MV-4-11 (cell line): Measurements from ENCODE around the gene TOPAZ1.

ENCODE experiments used
- DNase-seq: peaks from one replicate; lab custom pipeline; 2025; lab: John Stamatoyannopoulos, UW

Gene TOPAZ1

DNA sequence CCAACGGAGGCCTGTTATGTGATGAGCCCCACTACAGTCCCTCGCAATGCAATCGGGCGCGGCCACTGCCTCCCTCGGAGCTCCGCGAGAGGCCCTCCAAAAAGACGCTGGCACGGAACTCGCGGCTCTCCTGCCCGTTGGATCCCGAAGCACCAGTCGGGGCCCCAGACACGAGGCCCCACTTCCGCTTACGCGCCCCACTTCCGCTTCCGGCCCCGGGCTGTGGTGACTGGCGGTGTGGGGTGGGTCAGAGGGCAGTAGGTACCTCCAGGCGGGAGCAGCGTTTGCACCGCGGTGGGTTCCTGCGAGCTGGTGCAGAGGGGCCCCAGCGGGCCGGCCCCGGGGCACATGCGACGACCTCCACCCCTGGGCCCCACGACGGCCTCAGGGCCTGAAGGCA is at the start of gene TOPAZ1:
Gene TOPAZ1 (plus strand): TSS at position 181 of the 400 bp plus-strand sequence. CDS start 168 bp downstream, at position 349.
- no peak for DNase-seq

DNA sequence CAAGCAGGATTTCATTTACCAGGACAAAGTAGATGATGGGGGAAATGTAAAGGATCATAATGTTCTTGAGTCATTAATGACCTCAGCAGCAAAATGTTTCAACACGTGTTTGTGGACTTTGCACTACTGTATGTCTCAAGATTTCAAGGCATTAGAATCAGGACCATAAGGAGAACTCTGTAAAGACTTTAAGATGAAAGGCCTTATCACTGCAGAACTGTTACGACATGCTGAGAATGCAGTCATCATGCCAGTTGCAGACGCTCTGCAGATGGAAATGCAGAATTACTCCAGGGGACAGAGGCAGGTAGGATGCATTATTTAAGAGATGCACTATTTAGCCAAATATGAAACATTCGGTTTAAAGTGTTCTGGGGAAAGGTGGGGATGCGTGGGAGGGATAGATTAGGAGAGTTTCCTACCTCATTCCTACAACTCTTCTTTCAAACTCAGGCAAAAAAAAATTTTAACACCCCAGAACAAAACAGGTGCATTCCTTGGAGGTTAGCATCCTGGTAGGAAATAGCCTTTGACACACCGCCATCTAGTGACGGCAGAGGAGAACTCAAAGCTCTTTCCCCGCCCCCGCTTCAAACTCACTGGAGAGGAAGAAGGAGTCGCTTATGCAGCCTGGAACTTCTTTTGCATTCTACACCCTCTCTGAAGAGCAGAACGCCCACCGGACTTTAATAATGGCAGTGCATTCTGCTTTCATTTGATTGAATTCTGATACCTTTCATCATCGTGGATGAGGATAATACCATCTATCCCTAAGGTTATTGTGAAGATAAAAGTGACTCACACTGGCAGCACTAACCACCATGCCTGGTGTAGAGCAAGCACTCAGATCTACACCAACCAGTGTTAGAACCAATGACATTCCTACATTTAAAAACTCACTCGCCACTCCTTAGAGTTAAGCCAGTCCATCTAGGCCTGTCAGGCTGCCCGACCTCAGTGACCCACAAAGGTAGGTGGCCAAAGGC is 43.1 kb upstream of the TOPAZ1 start:
- peak; percentile 57 for DNase-seq

DNA sequence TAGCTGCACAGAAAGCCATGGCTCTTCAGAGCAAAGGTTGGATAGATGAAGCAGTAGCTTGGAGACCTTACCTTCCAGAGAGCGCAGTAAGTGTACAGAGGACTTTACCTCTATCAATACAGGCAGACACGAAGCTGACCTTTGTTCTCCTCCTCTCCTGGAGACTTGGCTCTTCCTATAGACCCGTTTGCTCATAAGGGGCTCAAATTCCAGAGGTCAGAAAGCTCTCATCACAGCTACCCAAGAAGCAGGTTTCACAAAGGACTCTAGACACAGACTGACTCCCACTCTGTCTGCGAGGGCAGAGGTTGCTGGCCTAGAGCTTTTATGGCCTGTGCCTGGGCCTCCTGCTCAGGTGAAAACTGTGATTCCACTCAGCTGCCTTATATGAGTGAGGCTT is 35.4 kb upstream of the TOPAZ1 start:
- DNase-seq = no peak

DNA sequence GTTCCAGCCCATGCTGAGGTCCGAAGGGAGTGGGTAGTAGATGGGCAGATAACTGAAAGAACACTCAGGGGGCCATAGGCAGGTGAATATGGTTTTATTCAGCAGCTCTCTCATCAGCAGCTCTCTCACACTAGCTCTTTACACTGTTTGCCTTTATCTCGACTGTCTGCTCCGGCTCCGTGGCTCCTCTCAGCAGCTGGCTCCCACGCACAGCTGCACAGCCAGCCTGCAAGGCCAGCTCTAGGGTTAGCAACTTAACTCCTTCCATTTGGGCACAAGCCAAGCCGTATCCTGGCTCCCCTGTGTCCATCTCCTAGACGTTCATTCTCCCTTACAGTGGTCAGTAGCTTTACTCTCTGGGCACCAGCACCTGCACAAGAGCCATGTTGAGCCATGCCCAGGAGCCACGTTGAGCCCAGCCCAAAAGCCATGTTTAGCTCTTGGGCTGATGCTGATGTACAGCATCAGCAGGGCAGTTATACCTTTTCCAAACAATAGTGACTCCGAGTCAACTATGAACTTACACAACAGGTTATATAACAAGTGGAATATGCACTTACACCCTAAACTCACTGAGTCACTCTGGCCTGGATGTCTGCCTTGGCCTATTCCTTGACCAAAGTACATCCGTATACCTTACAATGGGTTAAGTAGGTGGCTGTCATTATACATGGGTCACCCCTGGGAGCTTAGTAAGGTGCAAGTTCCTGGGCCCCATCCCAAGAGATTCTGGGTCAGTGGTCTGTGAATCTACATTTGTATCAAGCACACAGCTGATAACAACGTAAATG is 34.6 kb upstream of the TOPAZ1 start:
- DNase-seq = no peak

DNA sequence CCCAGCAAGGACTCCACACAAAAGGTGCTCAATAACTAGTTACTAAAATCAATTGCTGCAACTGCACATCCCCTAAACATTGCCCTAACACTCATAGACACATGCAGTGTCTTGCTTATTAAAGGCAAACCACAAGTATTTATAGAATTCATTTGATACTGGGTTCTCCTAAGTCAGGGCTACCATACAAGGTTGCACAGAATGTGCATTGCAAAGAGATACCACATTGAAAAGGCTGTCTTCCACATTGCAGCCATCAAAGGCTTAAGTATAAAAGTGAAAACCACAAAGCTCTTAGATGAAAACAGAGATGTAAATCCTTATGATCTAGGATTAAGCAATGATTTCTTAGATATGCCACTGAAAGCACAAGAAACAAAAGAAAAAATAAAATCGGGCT is 33.6 kb upstream of the TOPAZ1 start:
- DNase-seq = peak; percentile 76

DNA sequence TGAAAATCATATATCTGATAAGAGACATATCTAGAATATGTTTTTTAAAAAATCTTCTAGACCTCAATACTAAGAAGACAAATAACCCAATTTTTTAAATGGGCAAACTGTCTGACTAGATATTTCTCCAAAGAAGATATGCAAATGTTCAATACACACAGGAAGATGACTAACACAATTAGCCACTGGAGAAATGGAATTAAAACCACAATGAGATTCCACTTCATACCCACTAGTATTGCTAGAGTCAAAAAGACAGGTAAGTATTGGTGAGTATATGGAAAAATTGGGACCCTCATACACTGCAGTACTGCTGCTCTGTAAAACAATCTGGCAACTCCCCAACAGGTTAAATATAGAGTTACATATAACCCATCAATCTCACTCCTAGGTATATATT is 33.1 kb upstream of the TOPAZ1 start:
- no peak for DNase-seq

DNA sequence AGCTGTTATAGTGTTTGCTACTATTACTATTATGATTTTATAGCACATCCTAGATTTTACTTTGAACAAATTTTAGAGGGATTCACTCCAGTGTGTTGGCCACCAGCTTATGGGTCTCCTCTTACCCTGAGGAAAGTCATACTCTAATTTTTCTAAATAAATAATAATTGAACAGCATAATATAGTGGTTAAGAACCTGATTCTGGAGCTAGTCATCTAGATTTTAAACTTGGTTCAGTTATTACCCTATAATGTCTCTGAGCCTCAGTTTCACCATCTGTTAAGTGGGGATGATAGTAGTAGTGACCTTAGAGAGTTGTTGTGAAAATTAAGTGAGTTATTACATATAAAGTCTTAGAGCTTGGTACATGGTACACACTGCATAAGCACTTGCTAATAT is 30.7 kb upstream of the TOPAZ1 start:
- no peak for DNase-seq

DNA sequence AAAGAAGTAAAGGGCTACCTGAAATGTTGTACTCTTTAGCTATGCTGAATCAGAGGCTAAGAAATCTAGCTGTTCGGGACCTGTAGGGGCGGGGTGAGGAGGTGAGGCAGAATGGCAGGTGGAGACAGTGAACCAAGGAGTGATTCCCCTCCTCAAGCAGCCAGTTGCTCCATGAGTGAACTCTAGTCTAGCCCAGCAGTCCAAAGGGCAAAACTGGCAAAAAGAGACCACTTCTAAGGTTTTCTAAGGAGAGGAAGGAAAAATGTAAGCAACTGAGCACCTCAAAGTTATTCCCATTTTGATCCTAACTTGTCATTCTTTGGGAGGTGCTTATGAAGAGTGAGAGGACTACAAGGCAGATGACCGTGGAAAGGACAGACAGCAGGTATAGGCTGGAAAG is 19.3 kb upstream of the TOPAZ1 start:
- DNase-seq = no peak

DNA sequence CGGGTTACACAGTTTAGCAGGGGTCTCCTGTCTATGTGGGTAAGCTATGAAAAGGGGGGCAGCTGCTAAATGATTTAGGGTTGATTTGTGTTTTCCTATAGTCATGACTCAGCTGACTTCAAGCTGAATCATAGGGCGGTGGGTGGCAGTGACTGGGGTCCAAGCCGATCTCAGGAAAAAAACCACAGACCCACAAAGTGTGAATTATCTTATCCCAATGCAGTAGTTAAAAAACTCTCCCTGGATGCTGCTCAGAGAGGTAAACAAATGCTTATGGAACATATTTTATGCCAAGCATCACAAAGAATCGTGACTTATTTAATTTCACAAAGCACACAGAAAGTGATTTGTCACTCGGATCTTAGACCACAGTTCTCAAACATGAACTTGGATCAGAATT is 18.4 kb upstream of the TOPAZ1 start:
- no peak for DNase-seq

DNA sequence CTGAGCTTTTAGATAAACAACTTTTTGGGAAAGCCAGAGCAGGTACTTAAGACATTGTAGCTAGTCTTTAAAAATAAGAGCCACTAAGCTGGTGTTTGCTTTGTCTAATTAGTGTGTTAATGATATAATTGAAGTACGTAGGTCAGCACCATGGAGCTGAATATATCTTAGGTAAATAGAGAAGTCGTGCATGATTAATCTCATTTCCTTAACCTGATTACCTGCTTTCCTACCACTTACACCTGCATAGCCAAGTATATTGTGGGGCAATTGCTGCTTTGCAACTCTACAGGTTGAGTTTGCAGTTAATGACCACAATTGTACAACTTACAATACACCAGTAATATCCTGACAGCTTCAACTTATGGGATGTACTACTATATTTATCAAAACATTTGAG is 17.6 kb upstream of the TOPAZ1 start:
- DNase-seq = no peak

DNA sequence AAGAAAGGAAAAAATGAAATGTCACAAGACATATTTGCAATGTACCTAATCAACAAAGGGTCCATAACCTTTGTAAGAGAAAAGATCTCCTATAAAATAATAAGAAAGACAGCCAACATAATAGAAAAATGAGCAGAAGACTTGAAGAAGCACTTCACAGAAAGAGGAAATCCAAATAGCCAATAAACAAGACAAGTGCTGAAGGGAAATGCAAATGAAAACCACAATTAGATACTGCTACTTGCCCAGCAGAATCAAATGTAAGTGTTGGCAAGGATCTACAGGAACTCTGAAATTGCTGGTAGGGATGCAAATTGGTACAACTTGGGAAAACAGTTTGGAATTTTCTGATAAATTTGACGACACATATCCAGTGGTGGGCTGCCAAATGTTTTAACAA is 15.1 kb upstream of the TOPAZ1 start:
- DNase-seq = peak; percentile 2

DNA sequence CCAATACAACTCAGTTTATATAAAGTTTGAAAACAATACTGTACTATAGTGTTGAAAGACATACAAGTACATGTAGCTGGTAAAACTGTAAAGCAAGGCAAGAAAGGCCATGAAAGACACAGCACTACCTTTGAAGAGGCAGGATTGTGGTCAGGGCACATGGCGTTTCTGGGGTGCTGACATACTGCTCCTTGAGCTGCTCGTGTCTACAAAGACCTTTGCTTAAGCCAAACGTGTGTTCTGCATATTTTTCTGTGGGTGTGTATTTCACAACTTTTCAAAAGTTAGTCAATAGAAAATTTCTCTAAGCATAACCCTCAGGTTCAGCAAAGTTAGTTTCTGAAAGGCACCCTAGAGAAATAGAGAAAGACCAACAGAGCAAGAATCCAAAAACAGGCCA is 14.1 kb upstream of the TOPAZ1 start:
- DNase-seq = peak; percentile 66

DNA sequence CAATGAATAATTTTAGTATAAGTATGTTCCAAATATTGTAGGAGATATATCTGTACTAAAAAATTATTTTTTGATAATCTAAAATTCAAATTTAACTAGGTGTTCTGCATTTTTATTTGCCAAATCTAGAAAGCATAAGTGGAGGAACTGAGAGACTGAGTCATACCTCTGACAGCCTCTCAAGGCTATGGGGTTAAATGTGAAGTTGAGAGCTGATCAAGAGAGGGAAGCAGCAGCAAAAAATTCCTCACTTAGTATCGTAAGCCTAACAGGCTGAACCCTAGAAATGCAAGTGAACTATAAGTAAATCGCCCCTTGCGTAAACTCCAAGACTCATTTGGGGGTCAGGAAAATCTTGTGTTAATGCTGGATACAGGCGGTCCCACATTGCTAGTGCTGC is 12.8 kb upstream of the TOPAZ1 start:
- peak; percentile 73 for DNase-seq

DNA sequence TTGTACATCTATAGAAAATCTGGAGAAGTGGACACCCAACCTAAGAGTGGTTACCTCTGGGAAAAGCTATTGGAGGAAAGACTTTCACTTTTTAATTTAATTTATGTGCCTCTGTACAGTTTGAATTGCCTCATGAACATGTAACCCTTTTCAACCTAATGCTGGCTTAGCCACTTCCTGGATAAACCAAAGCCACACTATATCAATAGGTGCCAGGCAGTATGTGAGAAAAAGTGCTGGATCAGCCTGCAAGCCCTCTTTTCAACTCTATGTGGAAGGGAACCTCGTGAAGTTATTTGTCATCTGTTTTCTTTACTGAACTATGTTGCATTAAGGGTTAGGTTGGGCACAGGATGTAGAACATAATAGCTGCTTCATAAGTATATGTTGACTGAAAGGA is 9.3 kb upstream of the TOPAZ1 start:
- DNase-seq = peak; percentile 70

DNA sequence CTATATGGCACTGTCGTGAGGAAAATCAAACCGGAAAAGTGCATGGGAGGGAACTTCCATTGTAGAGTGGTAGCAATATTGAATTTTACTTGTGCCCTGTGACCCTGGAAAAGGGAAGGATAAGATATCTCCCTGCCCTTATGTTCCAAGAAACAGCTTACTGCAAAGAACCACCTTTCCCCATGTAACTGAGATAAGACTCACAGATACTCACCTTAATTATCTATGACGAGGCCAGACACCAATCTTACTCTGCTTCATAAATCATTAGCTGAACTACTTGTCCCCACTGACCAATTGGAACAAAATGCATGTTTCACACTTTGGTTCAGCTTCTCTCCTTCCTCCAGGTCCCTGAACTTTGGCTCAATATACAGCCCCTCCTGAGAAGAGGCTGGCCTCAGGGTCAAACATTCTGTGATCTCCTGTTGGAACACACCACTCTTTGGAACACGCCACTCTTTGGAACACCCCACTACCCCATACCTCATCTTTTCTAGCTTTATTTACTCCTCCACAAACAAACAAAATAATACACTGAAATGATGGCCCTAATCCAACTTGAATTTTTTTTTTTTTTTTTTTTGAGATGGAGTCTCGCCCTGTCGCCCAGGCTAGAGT is 6.9 kb upstream of the TOPAZ1 start:
- no peak for DNase-seq

DNA sequence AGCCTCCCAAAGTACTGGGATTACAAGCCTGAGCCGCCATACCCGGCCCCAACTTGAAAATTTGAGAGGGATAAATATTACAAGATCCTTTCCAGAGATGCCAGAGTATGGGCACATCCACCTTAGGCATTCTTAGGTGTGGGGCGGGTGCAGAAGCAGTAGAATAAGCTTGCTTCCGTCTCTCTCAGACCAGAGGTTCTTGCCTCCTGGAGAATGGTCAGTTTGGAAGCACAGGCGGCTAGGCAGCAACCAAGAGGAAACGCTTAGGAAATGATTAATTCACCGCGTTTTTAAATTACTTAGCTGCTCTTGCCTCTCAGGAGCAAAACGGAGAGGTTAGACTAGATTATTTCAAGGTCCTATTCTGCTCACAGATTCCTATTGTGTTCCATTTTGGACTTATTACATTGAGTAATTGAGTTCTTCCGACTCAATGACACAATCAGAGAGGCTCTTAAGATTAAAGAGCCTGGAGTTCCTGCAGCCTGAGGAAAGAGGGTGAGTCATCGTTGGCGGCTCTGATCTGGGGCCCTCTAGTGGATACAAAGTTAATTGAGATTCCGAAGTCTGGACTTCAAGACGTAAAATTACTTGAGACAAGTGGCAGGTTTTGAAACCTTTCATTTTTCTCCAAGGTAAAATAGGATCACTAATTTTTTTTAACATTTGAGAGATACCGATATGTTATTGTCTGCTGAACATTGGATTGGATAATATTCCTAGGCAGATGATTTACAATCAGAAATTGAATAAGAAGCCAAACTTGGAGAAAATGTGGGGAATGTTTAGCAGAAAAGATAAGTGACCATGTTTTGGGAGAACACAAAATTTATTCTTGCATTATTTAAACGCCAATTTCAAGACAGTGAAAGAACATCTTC is 5.8 kb upstream of the TOPAZ1 start:
- DNase-seq = peak; percentile 89

DNA sequence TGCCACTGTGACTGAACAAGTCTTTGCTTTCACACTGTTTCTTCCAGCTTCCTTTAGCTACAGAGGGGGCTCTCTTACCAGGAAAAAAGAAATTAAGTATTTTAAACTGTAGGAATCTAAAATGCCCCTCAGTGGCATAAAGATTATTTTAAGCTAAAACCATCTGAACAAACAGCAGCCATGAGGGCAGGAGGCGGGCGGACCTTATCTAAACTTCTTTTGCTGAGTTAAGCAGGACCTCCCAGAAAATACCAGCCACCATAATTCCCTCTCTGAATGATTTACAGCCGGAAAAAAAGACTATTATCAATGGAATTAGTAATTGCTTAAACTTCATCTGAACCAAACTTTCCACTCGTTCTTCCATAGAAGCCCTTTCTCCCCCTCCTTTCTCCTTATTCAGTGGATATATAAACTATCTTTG is 5.2 kb upstream of the TOPAZ1 start:
- DNase-seq = no peak

DNA sequence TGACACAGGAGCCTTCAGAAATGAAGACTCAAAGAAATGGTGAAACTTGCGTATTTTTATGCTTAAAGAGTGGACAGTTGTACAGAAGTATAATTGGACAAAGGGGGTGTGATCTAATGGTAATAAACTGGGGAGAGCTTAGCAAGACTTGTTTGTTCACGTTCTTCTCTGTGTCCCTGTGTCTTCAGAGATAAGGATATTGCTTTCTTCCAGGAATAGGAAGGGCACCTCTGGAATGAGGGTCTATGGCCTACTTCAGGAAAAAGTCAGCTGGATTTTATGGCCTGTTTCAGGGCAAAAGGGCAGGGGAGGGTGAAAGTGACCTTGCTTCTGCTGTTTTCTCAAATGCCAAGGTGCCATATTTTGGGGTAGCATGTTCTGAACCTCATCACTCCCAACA is 4.5 kb upstream of the TOPAZ1 start:
- DNase-seq = no peak

DNA sequence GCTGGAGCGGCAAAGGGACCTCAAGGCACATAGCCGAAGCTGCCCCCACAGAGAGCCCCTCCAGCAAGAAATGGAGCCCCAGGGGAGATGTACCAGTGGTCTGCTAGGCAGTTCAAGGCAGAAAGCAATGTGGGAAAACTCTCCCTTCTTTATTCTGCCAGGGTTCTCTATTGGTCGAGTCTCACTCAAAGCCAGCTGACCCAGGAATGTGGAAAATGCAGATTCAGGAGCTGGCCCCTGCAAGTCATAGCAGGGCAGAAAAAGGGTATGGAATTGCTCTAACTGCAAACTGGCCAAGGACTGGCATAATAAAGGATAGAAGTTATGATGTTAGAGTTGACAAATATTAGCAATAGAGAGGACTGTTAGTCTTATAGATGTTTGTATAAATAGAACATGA is 4.0 kb upstream of the TOPAZ1 start:
- no peak for DNase-seq

DNA sequence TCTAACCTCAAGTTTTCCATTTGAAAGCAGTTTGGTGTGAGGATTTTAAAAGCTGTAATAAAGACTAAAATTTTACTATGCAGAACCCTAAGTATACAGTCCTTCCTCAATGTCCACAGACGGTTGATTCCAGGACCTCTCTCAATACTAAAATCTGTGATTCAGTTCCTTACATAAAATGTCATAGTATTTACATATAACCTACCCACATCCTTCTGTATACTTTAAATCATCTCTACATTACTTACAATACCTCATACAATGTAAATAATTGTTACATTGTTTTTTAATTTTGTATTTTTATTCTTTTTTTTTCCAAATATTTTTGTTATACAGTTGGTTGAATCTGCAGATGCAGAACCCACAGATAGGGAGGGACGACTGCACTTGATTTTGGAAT is 2.8 kb upstream of the TOPAZ1 start:
- no peak for DNase-seq

DNA sequence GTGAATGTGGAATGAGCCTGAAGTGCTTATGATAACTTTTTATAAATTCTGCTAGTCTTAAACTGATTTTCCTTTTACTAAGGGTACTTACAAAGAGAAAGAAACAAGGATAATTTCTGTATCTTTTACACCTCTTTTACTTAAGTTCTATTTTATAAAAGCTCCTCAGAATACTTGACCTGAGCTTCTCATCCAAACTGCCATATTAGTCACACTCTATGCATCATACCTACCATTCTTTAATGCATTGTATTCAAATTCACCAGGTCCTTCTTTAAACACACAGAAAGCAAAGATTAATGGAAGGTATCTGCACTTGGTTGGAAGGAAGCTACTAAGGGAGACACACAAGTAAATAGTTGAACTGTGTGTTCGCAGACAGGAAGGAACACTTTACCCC is 1.6 kb upstream of the TOPAZ1 start:
- no peak for DNase-seq

DNA sequence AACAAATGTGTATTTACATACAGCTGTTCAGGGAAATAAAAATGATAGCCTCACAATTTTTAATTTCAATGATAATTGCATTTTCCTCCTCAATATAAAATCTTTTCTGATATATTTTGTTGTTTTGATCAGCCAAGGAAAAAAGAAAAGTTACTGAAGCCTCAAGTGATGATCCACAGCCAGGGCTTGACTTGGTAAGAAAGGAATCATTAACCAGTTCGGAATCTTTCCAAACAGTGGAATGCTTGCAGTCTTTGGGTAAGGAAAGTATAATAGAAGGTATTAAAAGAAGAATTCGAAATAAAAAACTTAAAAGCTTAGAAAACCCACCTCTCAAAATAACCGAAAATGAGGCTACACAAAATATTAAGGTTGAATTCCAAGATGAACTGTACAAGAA is 1.0 kb downstream of the TOPAZ1 start:
- no peak for DNase-seq
